ENCODE measurements around the gene SLC1A7. TPM values are rescaled to one million over a fixed set of nuclear protein-coding genes. Genes with fewer than 3 reads are reported as not detected.

Gene SLC1A7
- total and polyA plus RNA-seq, 2 experiments from 2014 or later, result not detected

DNA sequence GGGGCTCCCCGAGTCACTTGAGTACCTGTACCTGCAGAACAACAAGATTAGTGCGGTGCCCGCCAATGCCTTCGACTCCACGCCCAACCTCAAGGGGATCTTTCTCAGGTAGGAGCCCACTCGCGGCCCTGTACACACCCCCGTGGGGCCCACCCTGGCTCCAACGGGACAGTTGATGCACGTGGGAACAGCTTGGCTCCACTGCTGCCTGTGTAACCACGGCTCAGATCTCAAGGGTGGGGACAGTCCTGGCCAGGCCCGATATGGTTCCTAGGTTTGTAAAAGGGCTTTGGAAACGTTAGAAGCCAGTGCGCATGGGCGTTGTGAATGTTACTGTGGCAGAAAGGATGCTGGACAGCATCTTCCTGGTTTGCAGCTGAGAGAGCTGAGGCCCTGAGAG, 61.7 kb downstream of the SLC1A7 start:
- Mint-ChIP-seq H3K4me1 (peaks cover 19% of the 10 kb centered on the region), H3K36me3 (ENCODE audit: low read depth) (no peaks in the 10 kb centered on the region)

More for the DNA sequence above, 61.7 kb downstream of the SLC1A7 start:
- H3F3A ChIP-seq (replicated peaks; ENCODE audit: low read depth), result no peaks in the 10 kb centered on the region
- H2AFZ ChIP-seq, result no peak overlapping the region
- H4K20me1 ChIP-seq (replicated peaks; ENCODE audit: insufficient read depth), result no peaks in the 10 kb centered on the region
- H3K36me3 ChIP-seq (ENCODE audit: insufficient read depth), result no peaks in the 10 kb centered on the region
- Mint-ChIP-seq H3K27ac (no peak overlapping the region), H3K9me3 (no peaks in the 10 kb centered on the region; the same call in 2 of the 3 replicates), H3K27me3 (ENCODE audit: insufficient read depth, low read depth, poor library complexity) (peaks cover 25% of the 10 kb centered on the region), H3K4me3 (no peak overlapping the region)
- H3K4me1 ChIP-seq (ENCODE audit: insufficient read depth), result no peaks in the 10 kb centered on the region
- H3K9me2 ChIP-seq (ENCODE audit: insufficient read depth), result no peaks in the 10 kb centered on the region
- no peaks in the 10 kb centered on the region for H3K79me2 ChIP-seq (replicated peaks; ENCODE audit: insufficient read depth)
- H3K4me2 ChIP-seq, result no peak overlapping the region
- DNase-seq (ENCODE audit: low spot score) (no peak), ATAC-seq (no peak)
- no peak overlapping the region for H3K4me3 ChIP-seq
- H3K27ac ChIP-seq (ENCODE audit: low read depth), result no peak overlapping the region
- H3K27me3 ChIP-seq (ENCODE audit: insufficient read depth), result no peaks in the 10 kb centered on the region
- TF ChIP-seq ETS1 (IDR thresholded peaks at IDR 0.05) (no peak), EZH2 (IDR thresholded peaks at IDR 0.05; ENCODE audit: low read depth, unreplicated experiment) (no peak), STAT1 (IDR thresholded peaks at IDR 0.05; ENCODE audit: unreplicated experiment) (no peak), POLR2AphosphoS5 (IDR thresholded peaks at IDR 0.05; ENCODE audit: low read depth) (no peak), JUNB (IDR thresholded peaks at IDR 0.05; ENCODE audit: unreplicated experiment) (no peak), ZNF114 (CRISPR knock-in tag; IDR thresholded peaks at IDR 0.05) (no peak), ZNF331 (CRISPR knock-in tag; IDR thresholded peaks at IDR 0.05; ENCODE audit: low read depth) (no peak)
- TF ChIP-seq, protein P1, sequence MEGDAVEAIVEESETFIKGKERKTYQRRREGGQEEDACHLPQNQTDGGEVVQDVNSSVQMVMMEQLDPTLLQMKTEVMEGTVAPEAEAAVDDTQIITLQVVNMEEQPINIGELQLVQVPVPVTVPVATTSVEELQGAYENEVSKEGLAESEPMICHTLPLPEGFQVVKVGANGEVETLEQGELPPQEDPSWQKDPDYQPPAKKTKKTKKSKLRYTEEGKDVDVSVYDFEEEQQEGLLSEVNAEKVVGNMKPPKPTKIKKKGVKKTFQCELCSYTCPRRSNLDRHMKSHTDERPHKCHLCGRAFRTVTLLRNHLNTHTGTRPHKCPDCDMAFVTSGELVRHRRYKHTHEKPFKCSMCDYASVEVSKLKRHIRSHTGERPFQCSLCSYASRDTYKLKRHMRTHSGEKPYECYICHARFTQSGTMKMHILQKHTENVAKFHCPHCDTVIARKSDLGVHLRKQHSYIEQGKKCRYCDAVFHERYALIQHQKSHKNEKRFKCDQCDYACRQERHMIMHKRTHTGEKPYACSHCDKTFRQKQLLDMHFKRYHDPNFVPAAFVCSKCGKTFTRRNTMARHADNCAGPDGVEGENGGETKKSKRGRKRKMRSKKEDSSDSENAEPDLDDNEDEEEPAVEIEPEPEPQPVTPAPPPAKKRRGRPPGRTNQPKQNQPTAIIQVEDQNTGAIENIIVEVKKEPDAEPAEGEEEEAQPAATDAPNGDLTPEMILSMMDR (conservative IDR thresholded peaks at IDR 0.05; ENCODE audit: low read depth in 2 of 2), result no peak
- TF ChIP-seq, protein P2, sequence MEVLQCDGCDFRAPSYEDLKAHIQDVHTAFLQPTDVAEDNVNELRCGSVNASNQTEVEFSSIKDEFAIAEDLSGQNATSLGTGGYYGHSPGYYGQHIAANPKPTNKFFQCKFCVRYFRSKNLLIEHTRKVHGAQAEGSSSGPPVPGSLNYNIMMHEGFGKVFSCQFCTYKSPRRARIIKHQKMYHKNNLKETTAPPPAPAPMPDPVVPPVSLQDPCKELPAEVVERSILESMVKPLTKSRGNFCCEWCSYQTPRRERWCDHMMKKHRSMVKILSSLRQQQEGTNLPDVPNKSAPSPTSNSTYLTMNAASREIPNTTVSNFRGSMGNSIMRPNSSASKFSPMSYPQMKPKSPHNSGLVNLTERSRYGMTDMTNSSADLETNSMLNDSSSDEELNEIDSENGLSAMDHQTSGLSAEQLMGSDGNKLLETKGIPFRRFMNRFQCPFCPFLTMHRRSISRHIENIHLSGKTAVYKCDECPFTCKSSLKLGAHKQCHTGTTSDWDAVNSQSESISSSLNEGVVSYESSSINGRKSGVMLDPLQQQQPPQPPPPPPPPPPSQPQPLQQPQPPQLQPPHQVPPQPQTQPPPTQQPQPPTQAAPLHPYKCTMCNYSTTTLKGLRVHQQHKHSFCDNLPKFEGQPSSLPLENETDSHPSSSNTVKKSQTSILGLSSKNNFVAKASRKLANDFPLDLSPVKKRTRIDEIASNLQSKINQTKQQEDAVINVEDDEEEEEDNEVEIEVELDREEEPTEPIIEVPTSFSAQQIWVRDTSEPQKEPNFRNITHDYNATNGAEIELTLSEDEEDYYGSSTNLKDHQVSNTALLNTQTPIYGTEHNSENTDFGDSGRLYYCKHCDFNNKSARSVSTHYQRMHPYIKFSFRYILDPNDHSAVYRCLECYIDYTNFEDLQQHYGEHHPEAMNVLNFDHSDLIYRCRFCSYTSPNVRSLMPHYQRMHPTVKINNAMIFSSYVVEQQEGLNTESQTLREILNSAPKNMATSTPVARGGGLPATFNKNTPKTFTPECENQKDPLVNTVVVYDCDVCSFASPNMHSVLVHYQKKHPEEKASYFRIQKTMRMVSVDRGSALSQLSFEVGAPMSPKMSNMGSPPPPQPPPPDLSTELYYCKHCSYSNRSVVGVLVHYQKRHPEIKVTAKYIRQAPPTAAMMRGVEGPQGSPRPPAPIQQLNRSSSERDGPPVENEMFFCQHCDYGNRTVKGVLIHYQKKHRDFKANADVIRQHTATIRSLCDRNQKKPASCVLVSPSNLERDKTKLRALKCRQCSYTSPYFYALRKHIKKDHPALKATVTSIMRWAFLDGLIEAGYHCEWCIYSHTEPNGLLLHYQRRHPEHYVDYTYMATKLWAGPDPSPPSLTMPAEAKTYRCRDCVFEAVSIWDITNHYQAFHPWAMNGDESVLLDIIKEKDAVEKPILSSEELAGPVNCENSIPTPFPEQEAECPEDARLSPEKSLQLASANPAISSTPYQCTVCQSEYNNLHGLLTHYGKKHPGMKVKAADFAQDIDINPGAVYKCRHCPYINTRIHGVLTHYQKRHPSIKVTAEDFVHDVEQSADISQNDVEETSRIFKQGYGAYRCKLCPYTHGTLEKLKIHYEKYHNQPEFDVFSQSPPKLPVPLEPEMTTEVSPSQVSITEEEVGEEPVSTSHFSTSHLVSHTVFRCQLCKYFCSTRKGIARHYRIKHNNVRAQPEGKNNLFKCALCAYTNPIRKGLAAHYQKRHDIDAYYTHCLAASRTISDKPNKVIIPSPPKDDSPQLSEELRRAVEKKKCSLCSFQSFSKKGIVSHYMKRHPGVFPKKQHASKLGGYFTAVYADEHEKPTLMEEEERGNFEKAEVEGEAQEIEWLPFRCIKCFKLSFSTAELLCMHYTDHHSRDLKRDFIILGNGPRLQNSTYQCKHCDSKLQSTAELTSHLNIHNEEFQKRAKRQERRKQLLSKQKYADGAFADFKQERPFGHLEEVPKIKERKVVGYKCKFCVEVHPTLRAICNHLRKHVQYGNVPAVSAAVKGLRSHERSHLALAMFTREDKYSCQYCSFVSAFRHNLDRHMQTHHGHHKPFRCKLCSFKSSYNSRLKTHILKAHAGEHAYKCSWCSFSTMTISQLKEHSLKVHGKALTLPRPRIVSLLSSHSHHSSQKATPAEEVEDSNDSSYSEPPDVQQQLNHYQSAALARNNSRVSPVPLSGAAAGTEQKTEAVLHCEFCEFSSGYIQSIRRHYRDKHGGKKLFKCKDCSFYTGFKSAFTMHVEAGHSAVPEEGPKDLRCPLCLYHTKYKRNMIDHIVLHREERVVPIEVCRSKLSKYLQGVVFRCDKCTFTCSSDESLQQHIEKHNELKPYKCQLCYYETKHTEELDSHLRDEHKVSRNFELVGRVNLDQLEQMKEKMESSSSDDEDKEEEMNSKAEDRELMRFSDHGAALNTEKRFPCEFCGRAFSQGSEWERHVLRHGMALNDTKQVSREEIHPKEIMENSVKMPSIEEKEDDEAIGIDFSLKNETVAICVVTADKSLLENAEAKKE (CRISPR knock-in tag; IDR thresholded peaks at IDR 0.05), result no peak
